Fibroblast of pulmonary artery (primary cell): Measurements from ENCODE around the gene GALM.
A peak's percentile ranks its signal among the peaks of the same experiment; 100 is the strongest.
"Not testable (repeated sequence)": the region's sequence is repeated elsewhere in the genome, so short reads cannot be mapped to it uniquely, and the experiment has no call there.

Experiments
- DNase-seq: peaks from one replicate; pipeline ENCODE4 v3.0.0-alpha.2; 2010; ENCODE audit warnings: low read depth
- H3K4me3 ChIP-seq: replicated peaks from 2 replicates; pipeline ENCODE4 v1.5.1; 2011; ENCODE audit warnings: low read depth, mild to moderate bottlenecking, control low read depth, low read length, moderate library complexity
- CTCF ChIP-seq: IDR thresholded peaks from 2 replicates; pipeline ENCODE4 v1.5.1; 2011; ENCODE audit warnings: mild to moderate bottlenecking, control low read depth, low read length, inconsistent platforms; ENCODE audit errors: missing control alignments

GALM gene

DNA sequence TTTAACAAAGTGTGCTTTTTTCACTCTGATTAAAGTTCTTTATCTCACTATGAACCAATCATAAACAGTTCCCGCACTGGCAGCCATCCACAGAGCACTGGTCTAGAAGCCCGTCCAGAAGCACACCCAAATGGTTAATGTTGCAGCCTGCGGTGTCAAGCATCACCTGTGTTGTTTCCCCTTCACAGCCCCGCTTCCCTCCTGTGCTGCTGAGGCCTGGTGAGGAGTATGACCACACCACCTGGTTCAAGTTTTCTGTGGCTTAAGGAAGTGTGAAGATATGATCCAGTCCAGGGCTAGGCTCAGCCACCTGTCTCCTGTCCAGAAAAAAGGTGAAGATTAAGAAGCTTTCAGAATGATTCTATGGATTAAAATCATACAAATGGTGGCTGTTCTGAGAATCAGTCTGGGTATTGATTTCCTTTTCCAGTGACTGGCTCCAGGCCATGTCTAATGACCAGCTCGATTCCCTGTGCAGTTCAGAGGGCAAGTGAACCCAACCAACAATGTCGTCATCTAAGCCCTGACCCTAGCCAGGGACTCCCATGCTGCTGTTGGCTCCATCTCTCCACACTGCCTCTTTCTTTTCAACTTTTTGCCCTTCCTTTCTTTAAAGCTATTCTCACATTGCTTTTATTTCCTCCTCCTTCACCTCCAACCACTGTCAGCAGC, 67.5 kb downstream of the GALM start:
- TF ChIP-seq CTCF = no peak
- no peak overlapping the region for H3K4me3 ChIP-seq
- no peak for DNase-seq

GRCh38 chr2:38734299-38735058, 68.6 kb downstream of the GALM start:
- DNase-seq = no peak
- no peak for TF ChIP-seq CTCF

GRCh38 chr2:38735999-38736320, 70.0 kb downstream of the GALM start:
- no peak for DNase-seq
- no peak overlapping the region for H3K4me3 ChIP-seq
- TF ChIP-seq CTCF = no peak

More at GRCh38 chr2:38734299-38735058, 68.6 kb downstream of the GALM start:
- H3K4me3 ChIP-seq = no peak overlapping the region

GRCh38 chr2:38737000-38737698, 71.2 kb downstream of the GALM start:
- not testable (repeated sequence) for H3K4me3 ChIP-seq
- peak; percentile 38 for DNase-seq

GRCh38 chr2:38737925-38738324, 72.0 kb downstream of the GALM start:
- no peak overlapping the region for H3K4me3 ChIP-seq
- no peak for DNase-seq
- TF ChIP-seq CTCF = no peak

- H3K4me3 ChIP-seq = no peak overlapping the region
- TF ChIP-seq CTCF = no peak
Observed at GRCh38 chr2:38739524-38739923, 73.6 kb downstream of the GALM start.

More at GRCh38 chr2:38739524-38739923, 73.6 kb downstream of the GALM start:
- DNase-seq = no peak
